Adipose tissue (tissue), 3 donors: ENCODE results near the gene MTF1. TPM values are rescaled to one million over a fixed set of nuclear protein-coding genes. Genes with fewer than 3 reads are reported as not detected.
"Not testable (repeated sequence)": the region's sequence is repeated elsewhere in the genome, so short reads cannot be mapped to it uniquely, and the experiment has no call there.

Experiments used
- H3K27ac ChIP-seq: one replicate; pipeline ENCODE4 v1.5.1; 2013; ENCODE audit warnings: low read depth, low read length
- WGBS, 3 donors: extraction: QIAGEN DNeasy Blood & Tissue Kit; methylation state at CpG; one replicate each; pipeline ENCODE4 v1.1.7; 2013; 5-methylcytosine and 5-hydroxymethylcytosine counted together
- polyA plus RNA-seq, 3 donors: library from polyadenylated mRNA; stranded (reverse); fragments of 200-250 nt; gene quantifications; one replicate each; pipeline ENCODE4 v1.2.3, GENCODE V29; 2013
- donor health status: healthy with polysubstance abuse.
- donor health status: Bipolar disorder and iron deficiency.
- donor health status: healthy.

MTF1 gene
- polyA plus RNA-seq: 1 to 10 TPM; 2.0 to 4.4 (median 3.9) TPM

DNA sequence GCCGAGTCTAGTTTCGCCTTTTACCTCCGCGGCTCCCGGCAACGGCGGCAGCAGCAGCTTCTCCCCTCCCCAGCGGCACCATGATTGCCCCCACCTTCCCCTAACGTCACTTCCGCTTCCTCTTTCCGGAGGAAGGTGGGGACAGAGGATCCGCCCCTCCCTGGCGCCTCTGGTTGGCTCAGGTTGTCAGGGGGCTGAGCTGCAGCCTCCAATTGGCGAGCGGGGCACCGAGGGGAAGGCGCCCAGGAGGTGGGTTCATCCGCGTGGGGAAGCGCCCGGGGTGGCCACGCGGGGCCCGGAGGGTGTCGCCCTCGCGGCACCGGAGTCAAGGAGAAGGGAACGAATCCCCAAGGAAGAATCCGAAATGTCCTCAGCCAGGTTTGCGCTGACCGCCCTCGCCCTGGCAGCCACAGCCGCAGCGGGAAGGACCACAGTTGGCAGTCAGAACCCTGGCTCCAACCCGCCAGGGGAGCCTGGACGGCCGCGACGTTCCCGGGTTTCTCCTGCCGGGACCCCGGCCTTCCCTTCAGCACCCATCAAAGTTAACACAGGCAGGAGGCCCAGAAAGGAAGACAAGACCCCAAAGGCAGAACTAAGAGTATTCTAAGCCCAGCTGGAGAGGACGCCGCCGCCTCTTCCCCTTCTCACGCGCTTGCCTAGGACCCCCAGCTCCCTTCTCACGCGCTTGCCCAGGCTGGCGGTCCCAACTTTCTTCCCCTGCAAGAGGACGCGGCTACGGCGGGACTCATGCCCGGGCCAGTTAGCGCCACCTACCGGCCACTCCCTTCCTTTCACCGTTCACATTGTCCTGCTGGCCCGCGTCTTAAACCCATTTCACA lies at the start of gene MTF1:
MTF1 (minus strand) TSS at position 86 of the 839 bp plus-strand sequence. CDS start 1,934 bp downstream, outside the sequence.
- 0 to 1% (median 0%) methylated on average over 60 to 61 of the region's 61 CpGs for WGBS, 3 donors
- H3K27ac ChIP-seq: peak within 1 kb of the TSS; percentile 92

- 95 to 98% (median 95%) methylated on average over 9 to 10 of the region's 10 CpGs for WGBS, 3 donors
- not testable (repeated sequence) for H3K27ac ChIP-seq
These were observed 49.1 kb upstream of the MTF1 start for GRCh38 chr1:37908531-37908930.

GRCh38 chr1:37907416-37908125 lies 48.2 kb upstream of the MTF1 start:
- 94 to 98% (median 94%) methylated on average over 6 of the region's 6 CpGs for WGBS, 3 donors
- not testable (repeated sequence) for H3K27ac ChIP-seq

- not testable (repeated sequence) for H3K27ac ChIP-seq
- 89 to 97% (median 90%) methylated on average over 3 of the region's 3 CpGs for WGBS, 3 donors
These were observed 47.2 kb upstream of the MTF1 start for GRCh38 chr1:37906591-37906990.

DNA sequence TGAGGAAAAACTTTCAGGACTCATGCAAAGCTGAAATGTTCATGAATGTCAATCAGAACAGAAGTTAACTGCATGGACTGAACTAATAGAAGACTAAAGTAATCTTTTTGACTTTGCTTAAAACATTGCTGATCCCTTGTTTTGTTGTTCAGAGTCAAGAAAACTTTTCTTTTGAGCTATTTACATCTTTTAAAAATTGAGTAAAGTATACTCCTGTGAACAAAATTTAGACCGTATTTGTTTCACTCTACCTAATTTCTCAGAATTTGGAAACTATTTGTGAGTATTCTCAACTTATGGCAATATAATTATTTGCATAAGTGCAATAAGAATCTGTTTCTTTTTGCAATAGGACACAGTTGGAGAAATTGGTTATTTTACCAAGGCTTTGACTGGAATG lies 46.3 kb upstream of the MTF1 start:
- no peak overlapping the region for H3K27ac ChIP-seq
- 96 to 100% (median 96%) methylated on average over 1 of the region's 1 CpG for WGBS, 3 donors

GRCh38 chr1:37903921-37904320 lies 44.5 kb upstream of the MTF1 start:
- H3K27ac ChIP-seq: not testable (repeated sequence)
- 93 to 97% (median 96%) methylated on average over 6 of the region's 6 CpGs for WGBS, 3 donors

DNA sequence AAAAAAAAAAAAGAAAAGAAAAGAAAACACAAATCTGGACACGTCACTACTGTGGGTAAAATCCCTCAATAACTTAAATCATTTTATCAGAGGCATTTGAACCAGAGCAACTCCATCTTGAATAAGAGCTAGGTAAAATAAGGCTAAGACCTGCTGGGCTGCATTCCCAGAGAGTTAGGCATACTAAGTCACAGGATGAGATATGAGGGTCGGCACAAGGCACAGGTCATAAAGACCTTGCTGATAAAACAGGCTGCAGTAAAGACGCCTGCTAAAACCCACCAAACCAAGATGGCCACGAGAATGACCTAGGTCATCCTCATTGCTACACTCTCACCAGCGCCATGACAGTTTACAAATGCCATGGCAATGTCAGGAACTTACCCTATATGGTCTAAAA lies 43.6 kb upstream of the MTF1 start:
- H3K27ac ChIP-seq: no peak overlapping the region
- 86 to 93% (median 92%) methylated on average over 5 of the region's 5 CpGs for WGBS, 3 donors

DNA sequence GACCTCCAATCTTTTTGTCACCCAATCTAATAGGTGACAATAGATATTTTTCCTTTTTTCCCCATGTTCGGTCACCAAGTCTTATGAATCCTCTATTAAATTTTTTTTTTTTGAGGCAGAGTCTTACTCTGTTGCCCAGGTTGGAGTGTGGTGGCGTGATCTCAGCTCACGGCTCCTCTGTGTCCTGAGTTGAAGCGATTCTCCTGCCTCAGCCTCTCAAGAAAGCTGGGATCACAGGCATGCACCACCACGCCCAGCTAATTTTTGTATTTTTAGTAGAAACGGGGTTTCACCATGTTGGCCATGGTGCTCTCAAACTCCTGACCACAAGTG lies 42.5 kb upstream of the MTF1 start:
- WGBS, 3 donors: 83 to 97% (median 87%) methylated on average over 6 of the region's 6 CpGs
- no peak overlapping the region for H3K27ac ChIP-seq

GRCh38 chr1:37901191-37901892 lies 42.0 kb upstream of the MTF1 start:
- 58 to 90% (median 65%) methylated on average over 8 of the region's 8 CpGs for WGBS, 3 donors

DNA sequence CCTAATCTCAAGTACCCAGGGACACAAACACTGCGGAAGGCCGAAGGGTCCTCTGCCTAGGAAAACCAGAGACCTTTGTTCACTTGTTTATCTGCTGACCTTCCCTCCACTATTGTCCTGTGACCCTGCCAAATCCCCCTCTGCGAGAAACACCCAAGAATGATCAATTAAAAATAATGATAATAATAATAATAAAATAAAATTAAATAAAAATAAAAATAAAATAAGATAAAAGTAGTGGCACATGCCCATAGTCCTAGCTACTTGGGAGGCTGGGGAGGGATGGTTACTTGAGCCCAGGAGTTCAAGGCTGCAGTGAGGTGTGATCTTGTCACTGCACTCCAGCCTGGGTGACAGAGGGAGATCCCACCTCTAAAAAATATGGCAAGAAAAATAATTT lies 38.2 kb upstream of the MTF1 start:
- 93 to 100% (median 97%) methylated on average over 3 of the region's 3 CpGs for WGBS, 3 donors
- H3K27ac ChIP-seq: not testable (repeated sequence)

More at GRCh38 chr1:37901191-37901892, 42.0 kb upstream of the MTF1 start:
- no peak overlapping the region for H3K27ac ChIP-seq

DNA sequence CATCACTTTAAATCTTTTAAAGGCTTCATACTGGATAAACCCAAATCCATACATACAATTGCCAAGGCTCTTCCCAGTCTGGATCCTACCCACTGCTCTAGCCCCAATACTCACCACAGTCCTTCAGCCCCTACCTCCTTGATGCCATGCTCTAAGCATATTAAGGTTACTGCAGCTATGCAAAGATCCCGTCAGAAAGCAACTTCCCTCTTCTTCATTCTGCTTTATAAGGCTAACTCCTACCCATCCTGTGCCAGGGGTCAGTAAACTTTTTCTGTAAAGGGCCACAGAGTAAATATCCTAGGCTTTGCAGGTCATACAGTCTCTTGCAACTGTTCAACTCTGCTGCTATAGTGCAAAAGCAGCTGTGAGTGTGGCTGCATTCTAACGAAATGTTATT lies 34.3 kb upstream of the MTF1 start:
- 79 to 85% (median 79%) methylated on average over 2 of the region's 2 CpGs for WGBS, 3 donors
- H3K27ac ChIP-seq: no peak overlapping the region

- no peak overlapping the region for H3K27ac ChIP-seq
- 66 to 84% (median 74%) methylated on average over 5 of the region's 5 CpGs for WGBS, 3 donors
These were observed 33.0 kb upstream of the MTF1 start for GRCh38 chr1:37892151-37893047.

DNA sequence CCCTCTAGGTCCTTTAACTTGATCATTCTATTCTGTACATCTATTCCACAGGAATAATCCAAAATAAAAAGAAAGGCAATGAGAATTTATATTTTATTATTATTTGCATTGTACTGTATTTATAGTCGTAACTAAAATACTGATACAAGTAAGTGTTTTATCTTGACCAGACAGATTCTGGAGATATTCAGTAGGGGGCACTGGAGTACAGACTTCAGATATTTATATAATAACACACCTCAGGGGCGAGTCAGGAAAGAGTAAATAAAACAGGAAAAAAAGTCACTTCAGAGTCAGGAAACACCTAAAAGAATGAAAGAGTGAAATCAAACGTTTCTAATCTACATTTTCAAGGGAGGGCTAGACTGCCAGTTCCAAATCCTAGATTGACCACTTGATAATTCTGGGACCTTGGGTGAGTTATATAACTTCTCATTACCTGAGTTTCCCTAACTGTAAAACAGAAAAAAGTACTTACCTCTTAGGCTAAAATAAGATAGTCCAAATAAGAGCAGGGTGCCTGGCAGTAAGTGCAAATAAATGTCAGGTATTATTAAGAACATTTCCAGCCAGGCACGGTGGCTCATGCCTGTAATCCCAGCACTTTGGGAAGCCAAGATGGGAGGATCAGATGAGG lies 31.1 kb upstream of the MTF1 start:
- H3K27ac ChIP-seq: no peak overlapping the region
- 12 to 38% (median 31%) methylated on average over 4 of the region's 4 CpGs for WGBS, 3 donors

- H3K27ac ChIP-seq: no peak overlapping the region
- WGBS, 3 donors: 80 to 91% (median 85%) methylated on average over 6 of the region's 6 CpGs
These were observed 28.8 kb upstream of the MTF1 start for GRCh38 chr1:37888022-37888700.

DNA sequence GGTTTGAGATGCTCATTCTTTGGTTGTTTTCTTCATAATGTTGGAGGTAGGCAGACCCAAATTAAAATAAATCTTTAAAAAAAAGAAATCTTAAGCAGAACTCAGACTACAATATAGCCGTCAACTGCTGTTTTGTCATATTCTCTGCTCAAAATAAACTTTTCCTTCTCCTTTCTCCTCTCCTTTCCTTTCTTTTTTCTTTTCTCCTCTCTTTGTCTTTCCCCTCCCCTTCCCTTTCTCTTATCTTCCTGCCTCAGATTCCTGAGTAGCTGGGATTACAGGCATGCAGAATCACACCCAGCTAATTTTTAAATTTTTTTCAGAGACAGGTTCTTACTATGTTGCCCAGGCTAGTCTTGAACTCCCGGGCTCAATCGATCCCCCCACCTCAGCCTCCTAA lies 24.8 kb upstream of the MTF1 start:
- WGBS, 3 donors: 87 to 94% (median 89%) methylated on average over 3 of the region's 3 CpGs
- no peak overlapping the region for H3K27ac ChIP-seq

GRCh38 chr1:37883671-37884070 lies 24.3 kb upstream of the MTF1 start:
- no peak overlapping the region for H3K27ac ChIP-seq
- 66 to 72% (median 71%) methylated on average over 5 of the region's 5 CpGs for WGBS, 3 donors

GRCh38 chr1:37879865-37880264 lies 20.5 kb upstream of the MTF1 start:
- H3K27ac ChIP-seq: no peak overlapping the region
- 84 to 90% (median 88%) methylated on average over 4 of the region's 4 CpGs for WGBS, 3 donors
